GM18526 (cell line): Measurements from ENCODE around the gene TANK.

ENCODE experiments used
- POLR2A ChIP-seq: IDR thresholded peaks from 3 replicates; pipeline ENCODE4 v1.6.1; 2011; ENCODE audit not compliant: insufficient read length; ENCODE audit errors: extremely low read depth

TANK gene

GRCh38 chr2:161160226-161161073, at the start of gene TANK:
TANK (plus strand) TSS chr2:161160428; CDS start chr2:161179663, 19,235 bp downstream.
- peak; percentile 95 for TF ChIP-seq POLR2A

DNA sequence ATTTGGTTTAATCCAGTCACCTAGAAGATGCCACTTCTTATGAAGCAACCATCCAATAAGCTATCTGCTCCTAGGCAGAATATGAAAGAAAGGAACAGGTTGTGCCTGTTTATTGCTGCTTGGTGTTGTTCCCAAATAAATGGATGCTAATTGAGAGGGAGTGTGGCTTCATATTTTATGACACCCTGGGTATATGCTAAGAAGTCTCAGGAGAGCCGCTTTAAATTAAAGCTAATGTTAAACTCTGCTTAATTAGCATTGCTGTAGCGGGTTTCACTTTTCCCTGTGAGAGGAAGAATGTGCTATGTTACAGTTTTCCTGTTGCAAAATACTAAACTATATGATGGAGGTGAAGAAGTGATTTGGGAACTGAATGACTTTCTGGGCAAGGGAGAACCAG, 48.7 kb upstream of the TANK start:
- TF ChIP-seq POLR2A = no peak

DNA sequence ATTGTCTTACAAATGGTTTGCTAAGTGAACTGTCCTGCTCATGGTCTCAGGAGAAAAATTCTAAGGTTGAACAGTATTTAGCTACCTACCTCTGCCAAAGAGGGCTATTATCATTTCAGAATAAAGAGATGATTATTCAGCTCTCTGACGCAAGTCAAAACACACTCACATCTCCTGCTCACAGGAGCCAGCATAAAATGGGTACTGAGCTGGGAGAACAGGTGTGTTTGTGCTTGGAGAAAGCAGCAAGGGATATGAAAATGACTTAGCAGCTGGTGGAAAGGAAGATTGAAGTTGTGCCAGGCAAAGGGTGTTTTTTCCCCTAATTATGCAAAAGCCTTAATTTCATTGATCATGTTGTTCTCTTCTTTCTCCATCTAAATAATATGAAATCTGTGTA, 47.3 kb upstream of the TANK start:
- no peak for TF ChIP-seq POLR2A

DNA sequence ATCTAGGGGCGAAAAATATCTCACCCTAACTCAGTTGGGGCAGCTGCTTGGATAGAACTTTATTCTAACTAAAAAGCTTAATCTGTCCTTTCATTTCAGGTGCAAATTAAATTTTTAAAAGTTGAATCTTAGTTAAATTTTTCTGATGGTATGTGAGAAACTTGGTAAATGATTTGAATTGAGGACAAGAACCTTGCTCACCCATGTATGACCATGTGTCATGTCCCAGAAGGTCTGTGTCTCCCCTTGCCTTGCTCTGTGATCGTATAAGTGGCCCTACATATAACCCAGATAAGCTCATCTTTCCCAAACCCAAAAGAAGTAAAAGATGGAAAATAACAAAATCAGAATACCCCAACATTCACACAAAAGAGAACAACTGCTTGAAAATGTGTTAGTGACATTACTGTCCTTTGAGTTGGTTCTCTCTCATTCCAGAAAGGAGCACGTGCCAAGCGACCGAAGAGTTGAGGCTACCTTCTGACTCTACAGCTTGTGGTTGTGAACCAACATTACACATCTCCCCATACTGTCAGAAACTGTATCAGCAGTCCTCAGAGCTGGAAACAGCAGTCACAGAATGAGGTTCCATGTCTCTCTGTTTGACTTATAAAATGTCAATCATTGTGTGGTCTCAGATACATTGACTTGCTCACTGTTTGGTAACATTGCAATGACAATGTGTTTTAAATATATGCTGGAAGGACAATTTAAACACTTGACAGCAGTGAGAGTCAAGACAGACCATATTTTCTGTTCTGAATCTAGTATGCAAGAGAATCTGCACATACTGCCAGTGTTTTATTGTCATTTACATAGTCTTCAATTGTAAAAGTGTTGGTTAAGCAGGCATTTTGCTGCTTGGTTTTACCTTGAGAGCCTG, 46.3 kb upstream of the TANK start:
- TF ChIP-seq POLR2A = no peak

DNA sequence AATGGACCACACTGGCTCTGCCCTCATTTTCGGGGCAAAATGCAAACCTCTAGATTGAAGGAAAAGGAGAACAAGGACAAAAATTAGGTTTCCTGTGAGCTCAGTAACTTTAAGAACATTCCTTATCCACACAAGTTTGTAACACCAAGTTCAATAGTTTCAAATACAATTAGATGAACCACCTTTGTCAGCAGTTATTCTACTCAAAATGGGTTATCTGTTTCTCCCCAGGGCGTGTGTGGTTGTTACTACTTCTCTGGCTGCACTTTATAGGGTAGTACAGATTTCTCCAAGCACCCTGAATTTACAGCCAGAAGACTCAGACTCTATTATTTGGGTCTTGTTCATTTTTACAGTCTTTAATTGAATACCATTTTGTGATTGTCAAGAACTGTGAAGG, 45.0 kb upstream of the TANK start:
- TF ChIP-seq POLR2A = no peak

GRCh38 chr2:161115605-161116380, 44.4 kb upstream of the TANK start:
- no peak for TF ChIP-seq POLR2A

DNA sequence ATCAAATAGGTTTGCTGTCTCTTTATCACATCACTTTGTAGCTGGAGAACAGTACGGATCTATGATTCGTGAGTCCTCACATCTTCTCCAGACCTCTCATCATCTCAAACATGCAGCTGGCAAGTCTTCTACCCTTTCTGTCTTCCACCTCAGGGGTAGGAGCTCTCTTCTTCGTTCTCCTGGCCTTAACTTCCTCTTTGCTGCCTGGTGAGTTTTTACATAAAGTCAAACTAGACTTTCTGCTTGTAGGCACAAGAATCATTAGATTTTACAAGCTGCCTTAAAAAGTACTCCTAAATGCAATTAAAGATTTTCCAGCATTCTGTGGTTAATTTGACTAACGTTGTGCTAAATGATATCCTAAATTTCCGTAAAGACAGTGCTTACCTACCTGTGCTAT, 43.7 kb upstream of the TANK start:
- TF ChIP-seq POLR2A = no peak

DNA sequence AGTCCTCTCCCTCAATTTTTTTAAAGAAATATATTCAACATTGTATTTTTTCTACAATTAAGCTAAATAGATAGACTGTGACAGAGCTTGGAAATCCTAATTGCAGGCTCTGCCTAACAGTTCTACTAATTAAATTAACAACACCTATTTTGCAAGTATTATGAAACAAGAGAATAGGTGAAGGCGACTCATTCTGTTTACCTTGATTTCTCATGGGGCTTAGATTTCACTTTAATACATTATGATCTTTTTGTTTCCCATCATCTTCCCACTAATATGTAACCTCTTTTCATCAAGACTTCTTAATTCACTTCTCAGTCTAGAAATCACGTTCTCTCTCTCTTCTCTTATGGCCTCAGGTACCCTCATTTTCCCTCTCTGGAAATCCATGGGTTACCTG, 42.7 kb upstream of the TANK start:
- no peak for TF ChIP-seq POLR2A

GRCh38 chr2:161118722-161119121, 41.5 kb upstream of the TANK start:
- TF ChIP-seq POLR2A = no peak

- no peak for TF ChIP-seq POLR2A
Measured at GRCh38 chr2:161119483-161119882, 40.7 kb upstream of the TANK start.

DNA sequence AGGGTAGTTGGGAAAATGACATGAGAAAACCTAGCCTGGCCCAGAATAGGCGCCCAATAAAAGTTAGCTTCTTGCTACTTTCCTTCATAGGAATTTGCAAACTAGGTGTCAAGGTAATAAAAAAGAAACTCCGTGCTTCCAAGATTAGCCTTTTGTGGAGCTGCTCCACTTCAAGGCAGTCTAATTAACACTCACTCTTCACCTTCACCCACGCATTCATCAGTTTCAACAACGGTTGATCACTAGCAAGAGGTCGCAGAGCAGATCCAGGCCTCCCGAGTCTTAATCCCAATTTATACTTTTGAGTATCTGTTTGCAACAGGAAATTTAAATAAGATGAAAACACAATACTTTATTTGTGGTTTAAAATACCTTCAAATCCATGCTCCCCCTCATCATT, 39.5 kb upstream of the TANK start:
- no peak for TF ChIP-seq POLR2A

DNA sequence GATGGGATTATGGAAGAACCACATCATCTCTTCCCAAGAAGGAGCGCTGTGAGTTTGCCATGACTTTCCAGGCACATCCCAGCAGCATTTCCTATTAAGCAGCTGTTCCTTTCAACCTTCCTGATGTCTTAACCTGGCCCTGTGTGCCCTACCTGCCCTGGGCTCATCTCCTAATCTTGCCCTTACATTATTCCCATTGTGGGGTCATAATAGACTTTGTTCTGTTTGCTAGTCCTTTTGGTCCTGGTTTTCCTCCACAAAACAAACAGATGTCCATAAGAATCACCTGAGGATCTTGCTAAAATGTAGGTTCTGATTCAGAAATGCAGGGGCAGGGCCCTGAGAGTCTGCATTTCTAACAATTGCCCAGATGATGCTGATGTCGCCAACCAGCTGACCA, 38.6 kb upstream of the TANK start:
- no peak for TF ChIP-seq POLR2A

DNA sequence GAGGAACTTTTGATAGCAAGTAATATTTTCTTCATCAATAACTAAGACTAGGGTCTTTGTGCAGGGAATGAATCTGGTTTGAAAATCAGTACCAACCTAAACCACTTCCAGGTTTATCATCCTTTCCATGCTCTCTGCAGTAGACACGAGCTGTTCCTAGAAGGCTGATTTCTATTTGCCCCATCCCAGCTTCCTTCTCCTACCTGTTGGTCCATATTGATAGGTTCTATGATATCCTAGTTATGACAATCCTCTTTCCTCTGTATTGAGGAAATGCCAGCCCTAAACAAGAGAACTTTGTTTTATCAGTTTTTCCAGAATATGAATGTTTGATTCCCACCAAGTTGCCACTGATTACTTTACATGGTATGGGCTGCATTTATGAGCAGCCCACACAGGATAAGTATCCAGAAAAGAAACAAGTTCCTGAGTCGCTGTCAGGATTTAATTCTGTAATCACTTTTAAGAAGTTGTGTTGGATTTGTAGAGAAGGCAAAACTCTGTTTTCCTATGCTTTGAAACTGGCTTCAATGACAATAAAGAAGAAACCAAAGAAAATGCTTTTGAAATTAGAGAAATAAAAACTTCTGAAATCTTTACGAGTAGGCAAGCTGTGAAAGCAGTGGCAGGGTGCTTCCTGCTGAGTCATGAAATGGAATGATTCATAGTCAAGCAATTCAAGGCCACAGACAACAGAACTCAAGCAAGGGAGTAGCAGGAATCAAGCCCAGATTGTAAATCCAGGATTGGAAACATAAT, 37.3 kb upstream of the TANK start:
- TF ChIP-seq POLR2A = no peak

DNA sequence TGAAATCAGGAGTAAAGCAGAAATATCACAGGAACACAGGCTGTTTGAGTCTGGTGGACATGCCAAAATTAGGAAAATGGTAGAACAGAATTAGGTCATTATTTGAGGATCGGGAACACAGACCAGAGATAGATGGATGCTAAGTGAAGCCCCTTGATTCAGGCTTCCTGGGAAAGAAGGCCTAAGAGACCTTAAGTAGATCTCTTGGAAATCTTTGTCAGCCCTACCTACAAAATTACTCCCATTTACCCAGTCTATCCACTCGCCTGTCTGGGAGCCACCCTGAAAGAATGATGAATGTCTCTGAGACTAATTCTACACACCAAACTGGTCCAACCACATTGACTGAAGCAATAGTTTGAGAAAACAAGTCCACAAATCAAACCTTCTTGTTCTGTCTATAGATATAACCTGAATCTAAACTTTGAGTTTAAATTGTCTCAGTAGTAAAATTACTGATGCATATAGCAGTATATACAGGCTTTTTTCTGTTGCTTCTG, 36.6 kb upstream of the TANK start:
- no peak for TF ChIP-seq POLR2A

- TF ChIP-seq POLR2A = no peak
Measured at GRCh38 chr2:161124201-161124600, 36.0 kb upstream of the TANK start.

- TF ChIP-seq POLR2A = no peak
Measured at GRCh38 chr2:161128885-161129284, 31.3 kb upstream of the TANK start.
